Measurements from ENCODE around the gene SAXO1. TPM values are rescaled to one million over a fixed set of nuclear protein-coding genes. Genes with fewer than 3 reads are reported as not detected.

SAXO1 gene
- total and polyA plus RNA-seq, 10 donors: 0.02 to 0.89 (median 0.25) TPM; not detected in 4

- DNase-seq: no peak
- no peaks in the 10 kb centered on the region for H3K36me3 ChIP-seq
- no peak overlapping the region for H3K27ac ChIP-seq
- no peak for TF ChIP-seq CTCF (IDR thresholded peaks at IDR 0.05 in 8 of 11, conservative IDR thresholded peaks at IDR 0.05 in 3 of 11)
- TF ChIP-seq POLR2A (IDR thresholded peaks at IDR 0.05): no peak
- no peak for TF ChIP-seq POLR2AphosphoS5 (IDR thresholded peaks at IDR 0.05)
- intact Hi-C loops (cut with DNase I; ENCODE audit: low total_unique reads): no loop called here
- 77 to 86% (median 84%) methylated on average over 10 to 11 of the region's 11 CpGs for WGBS, 5 donors
- no peak overlapping the region for H3K4me3 ChIP-seq
- H3K9me3 ChIP-seq: peaks cover 0 to 30% (median 25%) of the 10 kb centered on the region in 8 donors
- H3K4me1 ChIP-seq: no peaks in the 10 kb centered on the region
- peaks cover 0 to 15% (median 0%) of the 10 kb centered on the region in 7 donors for H3K27me3 ChIP-seq (replicated peaks in 1 of 7)
Measured at GRCh38 chr9:18905028-18905882, 127.8 kb downstream of the SAXO1 start.

GRCh38 chr9:18903450-18903849 lies 129.6 kb downstream of the SAXO1 start:
- 84 to 92% (median 90%) methylated on average over 2 of the region's 2 CpGs for WGBS, 5 donors

GRCh38 chr9:18896531-18897179 lies 136.4 kb downstream of the SAXO1 start:
- DNase-seq: no peak
- H3K27me3 ChIP-seq (replicated peaks in 1 of 7): no peaks in the 10 kb centered on the region
- no peaks in the 10 kb centered on the region for H3K4me1 ChIP-seq
- no peaks in the 10 kb centered on the region for H3K36me3 ChIP-seq
- intact Hi-C loops (cut with DNase I; ENCODE audit: low total_unique reads): no loop called here
- H3K4me3 ChIP-seq: no peak overlapping the region
- peaks cover 0 to 42% (median 32%) of the 10 kb centered on the region in 8 donors for H3K9me3 ChIP-seq
- no peak for TF ChIP-seq POLR2A (IDR thresholded peaks at IDR 0.05)
- TF ChIP-seq POLR2AphosphoS5 (IDR thresholded peaks at IDR 0.05): no peak
- no peak overlapping the region for H3K27ac ChIP-seq
- 90 to 100% (median 94%) methylated on average over 2 of the region's 2 CpGs for WGBS, 5 donors

More at GRCh38 chr9:18903450-18903849, 129.6 kb downstream of the SAXO1 start:
- no peak overlapping the region for H3K4me3 ChIP-seq
- TF ChIP-seq CTCF (IDR thresholded peaks at IDR 0.05 in 8 of 11, conservative IDR thresholded peaks at IDR 0.05 in 3 of 11) (no peak), POLR2AphosphoS5 (IDR thresholded peaks at IDR 0.05) (no peak), POLR2A (IDR thresholded peaks at IDR 0.05) (no peak)
- no peaks in the 10 kb centered on the region for H3K36me3 ChIP-seq
- intact Hi-C loops (cut with DNase I; ENCODE audit: low total_unique reads): no loop called here
- H3K4me1 ChIP-seq: no peaks in the 10 kb centered on the region
- H3K27ac ChIP-seq: no peak overlapping the region
- H3K9me3 ChIP-seq: peaks cover 0 to 30% (median 25%) of the 10 kb centered on the region in 8 donors
- H3K27me3 ChIP-seq (replicated peaks in 1 of 7): no peaks in the 10 kb centered on the region
- no peak for DNase-seq

GRCh38 chr9:18896004-18896403 lies 137.0 kb downstream of the SAXO1 start:
- Histone ChIP-seq H3K4me1 (no peaks in the 10 kb centered on the region), H3K4me3 (no peak overlapping the region), H3K27me3 (replicated peaks in 1 of 7) (no peaks in the 10 kb centered on the region), H3K9me3 (peaks cover 0 to 35% (median 26%) of the 10 kb centered on the region in 8 donors), H3K36me3 (no peaks in the 10 kb centered on the region), H3K27ac (no peak overlapping the region)
- TF ChIP-seq POLR2AphosphoS5 (IDR thresholded peaks at IDR 0.05): no peak
- no peak for TF ChIP-seq CTCF (IDR thresholded peaks at IDR 0.05 in 8 of 11, conservative IDR thresholded peaks at IDR 0.05 in 3 of 11)
- no peak for DNase-seq
- intact Hi-C loops (cut with DNase I; ENCODE audit: low total_unique reads): no loop called here
